CD4-positive, alpha-beta T cell (primary cell): ENCODE measurements around the gene KRTAP24-1. TPM values are rescaled to one million over a fixed set of nuclear protein-coding genes. Genes with fewer than 3 reads are reported as not detected.

Experiments used
- ATAC-seq: fragments of 200-7000 bp; cut with Tn5 transposase; one replicate; pipeline ENCODE4 v1.10.0; 2022; ENCODE audit warnings: mild to moderate bottlenecking; ENCODE audit not compliant: poor library complexity
- CTCF ChIA-PET: fragments of 350-600 bp; sonication (Branson Sonifier 250); formaldehyde crosslinking; loops from one replicate; lab custom pipeline; 2021; ENCODE audit warnings: antibody characterized with exemption, inconsistent platforms; lab: Charles Lee
- POLR2A ChIA-PET: fragments of 350-600 bp; sonication (Branson Sonifier 250); formaldehyde crosslinking; loops from one replicate; lab custom pipeline; 2021; ENCODE audit warnings: antibody characterized with exemption, inconsistent platforms; lab: Charles Lee
- DNase-seq, 14 experiments: peaks; one replicate each; pipeline ENCODE4 v3.0.0-alpha.2; 2013 to 2020; ENCODE audit warnings: mixed read lengths in 2 of 14
- H3K27ac ChIP-seq, 2 donors: one replicate each; pipeline versions ENCODE4 v1.5.1 to v1.7.0; 2013; ENCODE audit warnings: low read length in 2 of 2, low read depth in 1 of 2, mild to moderate bottlenecking in 1 of 2
- H3K27me3 ChIP-seq, 2 experiments: 1 replicate in 1 of 2; 2 replicates in 1 of 2; pipeline versions ENCODE4 v1.6.1 to v1.7.0; 2013; ENCODE audit warnings: low read length in 2 of 2, control low read depth in 1 of 2, mild to moderate bottlenecking in 1 of 2, moderate library complexity in 1 of 2; ENCODE audit not compliant: insufficient read depth in 2 of 2, control insufficient read depth in 1 of 2
- H3K36me3 ChIP-seq: one replicate; pipeline ENCODE4 v1.6.1; 2013; ENCODE audit warnings: low read length, control low read depth; ENCODE audit not compliant: insufficient read depth
- H3K4me1 ChIP-seq: one replicate; pipeline ENCODE4 v1.6.1; 2013; ENCODE audit warnings: low read length, control low read depth; ENCODE audit not compliant: insufficient read depth
- H3K4me3 ChIP-seq: one replicate; pipeline ENCODE4 v1.5.1; 2013; ENCODE audit warnings: mild to moderate bottlenecking, low read length, moderate library complexity
- H3K9me3 ChIP-seq, 2 experiments: 1 replicate in 1 of 2; 2 replicates in 1 of 2; pipeline versions ENCODE4 v1.6.1 to v1.7.0; 2013; ENCODE audit warnings: low read length in 2 of 2, mild to moderate bottlenecking in 2 of 2, control low read depth in 1 of 2, moderate library complexity in 1 of 2; ENCODE audit not compliant: control insufficient read depth in 1 of 2, insufficient read depth in 1 of 2
- H3K27ac Mint-ChIP-seq: one replicate; pipeline ENCODE4 v1.8.0; 2020; ENCODE audit warnings: mixed read lengths
- H3K27me3 Mint-ChIP-seq: one replicate; pipeline ENCODE4 v1.8.0; 2021; ENCODE audit warnings: mixed read lengths
- H3K36me3 Mint-ChIP-seq: one replicate; pipeline ENCODE4 v1.8.0; 2021; ENCODE audit warnings: low read depth, mixed read lengths
- H3K4me1 Mint-ChIP-seq: one replicate; pipeline ENCODE4 v1.8.0; 2021; ENCODE audit warnings: low read depth, mixed read lengths
- H3K4me3 Mint-ChIP-seq: one replicate; pipeline ENCODE4 v1.8.0; 2020; ENCODE audit warnings: mild to moderate bottlenecking, mixed read lengths
- H3K9me3 Mint-ChIP-seq: one replicate; pipeline ENCODE4 v1.8.0; 2020; ENCODE audit warnings: mixed read lengths
- CTCF ChIP-seq: fragments of 200-600 bp; IDR thresholded peaks from one replicate; pipeline ENCODE4 v1.8.0; 2022; ENCODE audit warnings: antibody characterized with exemption, mild to moderate bottlenecking
- intact Hi-C, 2 experiments: fragments of 100-400 bp; cut with DNase I in 1 of 2; cut with micrococcal nuclease in 1 of 2; formaldehyde crosslinking; loops; one replicate each; pipeline versions ENCODE4 v1.15.1 to v1.9.0; 2023 to 2025; cut with DNase I, micrococcal nuclease
- total RNA-seq, 174 experiments: library from RNA in 2 of 174; stranded (reverse) in 2 of 174; gene quantifications; one replicate each; pipeline ENCODE4 v1.2.3 and lab custom pipeline; 2021 to 2026

Gene KRTAP24-1
- total RNA-seq, 2 experiments from 2014 or later, result not detected

GRCh38 chr21:30245061-30245460, 37.7 kb downstream of the KRTAP24-1 start:
- no peaks in the 10 kb centered on the region for H3K36me3 Mint-ChIP-seq
- ChIA-PET POLR2A (no interaction called here), CTCF (no interaction called here)
- no peaks in the 10 kb centered on the region for H3K4me1 ChIP-seq
- peaks cover 0 to 3% of the 10 kb centered on the region in 2 experiments for H3K9me3 ChIP-seq
- no peak overlapping the region for H3K4me3 ChIP-seq
- H3K27me3 Mint-ChIP-seq, result peaks cover 6% of the 10 kb centered on the region
- H3K9me3 Mint-ChIP-seq, result no peaks in the 10 kb centered on the region
- intact Hi-C loops, result no loop called here
- no peaks in the 10 kb centered on the region for H3K36me3 ChIP-seq
- no peak overlapping the region for H3K27ac ChIP-seq
- H3K4me1 Mint-ChIP-seq, result no peaks in the 10 kb centered on the region
- ATAC-seq (no peak), DNase-seq (no peak)
- no peaks in the 10 kb centered on the region for H3K27me3 ChIP-seq
- no peak overlapping the region for H3K4me3 Mint-ChIP-seq
- H3K27ac Mint-ChIP-seq, result no peak overlapping the region
- TF ChIP-seq CTCF, result no peak

- Histone ChIP-seq H3K4me1 (no peaks in the 10 kb centered on the region), H3K4me3 (no peak overlapping the region), H3K27me3 (no peaks in the 10 kb centered on the region), H3K27ac (no peak overlapping the region), H3K36me3 (no peaks in the 10 kb centered on the region), H3K9me3 (peaks cover 0 to 3% of the 10 kb centered on the region in 2 experiments)
- ChIA-PET POLR2A (no interaction called here), CTCF (no interaction called here)
- DNase-seq (no peak), ATAC-seq (no peak)
- Mint-ChIP-seq H3K4me1 (no peaks in the 10 kb centered on the region), H3K9me3 (no peaks in the 10 kb centered on the region), H3K27ac (no peak overlapping the region), H3K4me3 (no peak overlapping the region), H3K36me3 (no peaks in the 10 kb centered on the region), H3K27me3 (peaks cover 6% of the 10 kb centered on the region)
- no peak for TF ChIP-seq CTCF
- intact Hi-C loops, result no loop called here
Measured at GRCh38 chr21:30243691-30244090, 39.1 kb downstream of the KRTAP24-1 start.

- Histone ChIP-seq H3K27ac (no peak overlapping the region), H3K9me3 (peaks cover 0 to 3% of the 10 kb centered on the region in 2 experiments), H3K4me1 (no peaks in the 10 kb centered on the region), H3K4me3 (no peak overlapping the region), H3K27me3 (no peaks in the 10 kb centered on the region), H3K36me3 (no peaks in the 10 kb centered on the region)
- H3K4me1 Mint-ChIP-seq, result no peaks in the 10 kb centered on the region
- ATAC-seq (no peak), DNase-seq (no peak)
- peaks cover 6% of the 10 kb centered on the region for H3K27me3 Mint-ChIP-seq
- CTCF ChIA-PET, result no interaction called here
- no peak for TF ChIP-seq CTCF
- no peak overlapping the region for H3K4me3 Mint-ChIP-seq
- no peaks in the 10 kb centered on the region for H3K36me3 Mint-ChIP-seq
- intact Hi-C loops, result no loop called here
- POLR2A ChIA-PET, result no interaction called here
- no peak overlapping the region for H3K27ac Mint-ChIP-seq
- no peaks in the 10 kb centered on the region for H3K9me3 Mint-ChIP-seq
Measured at GRCh38 chr21:30240661-30241060, 42.1 kb downstream of the KRTAP24-1 start.
